DOHH2 (cell line): ENCODE measurements around the gene UVSSA.

Experiments used
- EZH2phosphoT487 ChIP-seq: fragments of 200-600 bp; sonication (generic); IDR thresholded peaks from 2 replicates; pipeline ENCODE4 v1.6.1; 2017; ENCODE audit warnings: borderline replicate concordance, mild to moderate bottlenecking, antibody characterized with exemption, low read length, moderate library complexity, mixed read lengths
- TF ChIP-seq, protein P1 (sequence below): fragments of 200-600 bp; sonication (generic); IDR thresholded peaks from one replicate; pipeline ENCODE4 v1.5.1; 2014; ENCODE audit warnings: antibody characterized with exemption, mild to moderate bottlenecking, low read depth, low read length; ENCODE audit not compliant: poor library complexity, severe bottlenecking

DNA sequence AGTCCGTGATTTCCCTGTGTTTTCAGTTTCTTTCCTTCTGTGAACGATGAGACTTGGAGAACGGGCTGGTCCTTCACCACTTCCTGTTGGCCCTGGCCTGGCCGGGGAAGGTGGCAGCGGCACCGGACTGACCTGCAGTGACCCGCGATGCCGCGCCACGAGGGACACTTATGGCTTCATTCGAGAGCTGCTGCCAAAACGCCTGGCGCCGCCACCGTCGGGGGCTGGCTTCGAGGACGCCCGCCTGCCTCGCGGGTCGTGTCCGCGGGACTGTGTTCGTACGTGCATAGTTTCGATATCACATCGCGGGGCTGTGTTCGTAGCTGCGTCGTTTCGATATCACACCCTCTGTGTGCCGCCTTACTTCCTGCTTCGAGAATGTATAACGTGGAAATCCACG, 7.5 kb upstream of the UVSSA start:
- TF ChIP-seq, protein P1, sequence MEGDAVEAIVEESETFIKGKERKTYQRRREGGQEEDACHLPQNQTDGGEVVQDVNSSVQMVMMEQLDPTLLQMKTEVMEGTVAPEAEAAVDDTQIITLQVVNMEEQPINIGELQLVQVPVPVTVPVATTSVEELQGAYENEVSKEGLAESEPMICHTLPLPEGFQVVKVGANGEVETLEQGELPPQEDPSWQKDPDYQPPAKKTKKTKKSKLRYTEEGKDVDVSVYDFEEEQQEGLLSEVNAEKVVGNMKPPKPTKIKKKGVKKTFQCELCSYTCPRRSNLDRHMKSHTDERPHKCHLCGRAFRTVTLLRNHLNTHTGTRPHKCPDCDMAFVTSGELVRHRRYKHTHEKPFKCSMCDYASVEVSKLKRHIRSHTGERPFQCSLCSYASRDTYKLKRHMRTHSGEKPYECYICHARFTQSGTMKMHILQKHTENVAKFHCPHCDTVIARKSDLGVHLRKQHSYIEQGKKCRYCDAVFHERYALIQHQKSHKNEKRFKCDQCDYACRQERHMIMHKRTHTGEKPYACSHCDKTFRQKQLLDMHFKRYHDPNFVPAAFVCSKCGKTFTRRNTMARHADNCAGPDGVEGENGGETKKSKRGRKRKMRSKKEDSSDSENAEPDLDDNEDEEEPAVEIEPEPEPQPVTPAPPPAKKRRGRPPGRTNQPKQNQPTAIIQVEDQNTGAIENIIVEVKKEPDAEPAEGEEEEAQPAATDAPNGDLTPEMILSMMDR: no peak
- no peak for TF ChIP-seq EZH2phosphoT487
